HCEC 1CT (cell line): Measurements from ENCODE around the gene GNG7.
"Not testable (repeated sequence)": the region's sequence is repeated elsewhere in the genome, so short reads cannot be mapped to it uniquely, and the experiment has no call there.

Source experiments
- DNase-seq: peaks from one replicate; pipeline ENCODE4 v3.0.0-alpha.2; 2017

Gene GNG7

DNA sequence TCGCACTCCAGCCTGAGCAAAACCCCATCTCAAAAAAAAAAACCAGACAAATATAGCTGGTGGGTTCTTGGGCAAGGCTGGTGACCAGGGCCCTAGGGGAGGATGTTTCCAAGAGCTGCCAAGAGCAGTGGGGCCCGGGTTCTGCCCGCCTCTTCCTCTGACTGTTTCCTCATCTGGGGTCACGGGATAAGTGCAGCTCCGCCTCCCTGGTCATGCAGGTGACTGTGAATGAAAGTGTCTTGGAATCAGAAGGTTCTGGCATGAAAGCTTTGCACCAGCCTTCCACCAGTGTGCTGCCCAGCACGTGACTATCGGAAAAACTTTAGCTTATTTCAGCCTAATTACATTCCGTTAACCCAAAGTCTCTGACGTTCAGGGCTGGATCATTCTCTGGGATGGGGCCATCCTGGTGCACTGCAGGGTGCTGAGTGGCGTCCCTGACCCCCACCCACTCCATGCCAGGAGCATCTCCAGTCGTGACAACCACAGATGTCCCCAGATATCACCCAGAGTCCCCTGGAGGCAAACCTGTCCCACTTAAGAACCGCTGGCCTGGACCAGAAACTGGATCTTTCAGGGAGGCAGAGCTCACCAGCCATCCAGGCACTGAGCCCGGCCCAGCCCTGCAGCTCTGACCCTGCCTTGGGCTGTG is 85.6 kb downstream of the GNG7 start:
- no peak for DNase-seq

GRCh38 chr19:2615782-2616181 is 86.7 kb downstream of the GNG7 start:
- DNase-seq: no peak

DNA sequence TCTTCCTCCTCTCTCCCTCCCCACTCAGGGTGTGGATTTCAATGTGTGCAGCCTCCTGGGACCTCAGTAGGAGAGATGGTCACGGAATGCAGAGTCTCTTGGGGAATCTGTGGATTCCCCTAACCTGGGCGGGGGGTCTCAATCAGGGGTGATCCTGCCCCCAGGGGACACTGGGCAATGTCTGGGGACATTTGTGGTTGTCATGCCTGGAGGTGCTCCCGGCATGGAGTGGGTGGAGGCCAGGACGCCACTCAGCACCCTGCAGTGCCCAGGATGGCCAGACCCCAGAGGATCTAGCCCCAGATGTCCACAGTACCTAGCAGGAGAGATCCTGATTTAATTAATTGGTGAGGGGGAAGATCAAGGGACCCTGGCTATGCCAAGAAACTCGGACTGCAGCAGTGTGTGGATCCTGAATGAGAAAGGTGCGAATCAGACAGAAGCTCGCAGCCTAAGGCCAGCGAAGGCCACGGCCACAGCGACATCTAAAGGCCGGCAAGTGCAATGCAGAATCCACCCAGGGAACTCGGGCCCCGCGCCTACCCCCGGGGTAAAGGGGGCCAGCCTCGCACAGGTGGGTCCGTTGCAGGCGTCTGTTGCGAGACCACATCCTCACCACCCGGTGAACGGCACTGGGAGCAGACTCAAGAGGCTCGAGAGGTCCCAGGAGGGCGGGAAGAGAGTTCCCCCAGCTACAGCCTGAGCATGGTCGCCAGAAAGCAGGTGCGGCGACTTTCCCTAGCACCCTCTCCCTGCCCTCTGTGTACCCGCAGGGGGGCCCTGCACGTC is 88.8 kb downstream of the GNG7 start:
- DNase-seq: peak; percentile 31

- DNase-seq: no peak
Observed at GRCh38 chr19:2612619-2613249, 89.8 kb downstream of the GNG7 start.

DNA sequence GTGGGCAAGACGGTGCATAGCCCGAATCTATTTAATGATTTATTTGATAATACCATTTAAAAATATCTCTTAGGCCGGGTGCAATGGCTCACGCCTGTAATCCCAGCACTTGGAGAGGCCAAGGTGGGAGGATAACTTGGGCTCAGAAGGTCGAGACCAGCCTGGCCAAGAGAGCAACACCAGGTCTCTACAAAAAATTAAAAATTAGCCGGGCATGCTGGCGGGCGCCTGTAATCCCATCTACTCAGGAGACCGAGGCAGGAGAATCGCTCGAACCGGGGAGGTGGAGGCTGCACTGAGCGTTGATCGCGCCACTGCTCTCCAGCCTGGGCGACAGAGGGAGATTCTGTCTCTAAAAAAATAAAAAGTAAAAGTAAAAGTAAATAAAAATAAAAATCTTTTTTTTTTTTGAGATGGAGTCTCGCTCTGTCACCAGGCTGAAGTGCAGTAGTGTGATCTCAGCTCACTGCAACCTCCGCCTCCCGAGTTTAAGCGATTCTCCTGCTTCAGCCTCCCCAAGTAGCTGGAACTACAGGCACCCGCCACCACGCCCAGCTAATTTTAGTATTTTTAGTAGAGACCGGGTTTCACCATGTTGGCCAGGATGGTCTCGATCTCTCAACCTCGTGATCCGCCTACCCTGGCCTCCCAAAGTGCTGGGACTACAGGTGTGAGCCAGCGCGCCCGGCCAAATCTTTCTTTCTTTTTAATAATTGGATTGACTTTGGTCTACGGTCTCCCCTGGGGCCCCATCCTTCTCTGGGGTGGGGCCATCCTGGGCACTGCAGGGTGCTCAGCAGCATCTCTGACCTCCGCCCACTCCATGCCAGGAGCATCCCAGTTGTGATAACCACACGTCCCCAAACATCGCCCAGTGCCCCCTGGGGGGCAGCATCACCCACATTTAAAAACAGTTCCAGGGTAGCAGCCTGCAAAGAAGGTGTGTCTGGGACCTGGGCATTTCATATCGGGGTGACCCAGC is 90.7 kb downstream of the GNG7 start:
- no peak for DNase-seq

DNA sequence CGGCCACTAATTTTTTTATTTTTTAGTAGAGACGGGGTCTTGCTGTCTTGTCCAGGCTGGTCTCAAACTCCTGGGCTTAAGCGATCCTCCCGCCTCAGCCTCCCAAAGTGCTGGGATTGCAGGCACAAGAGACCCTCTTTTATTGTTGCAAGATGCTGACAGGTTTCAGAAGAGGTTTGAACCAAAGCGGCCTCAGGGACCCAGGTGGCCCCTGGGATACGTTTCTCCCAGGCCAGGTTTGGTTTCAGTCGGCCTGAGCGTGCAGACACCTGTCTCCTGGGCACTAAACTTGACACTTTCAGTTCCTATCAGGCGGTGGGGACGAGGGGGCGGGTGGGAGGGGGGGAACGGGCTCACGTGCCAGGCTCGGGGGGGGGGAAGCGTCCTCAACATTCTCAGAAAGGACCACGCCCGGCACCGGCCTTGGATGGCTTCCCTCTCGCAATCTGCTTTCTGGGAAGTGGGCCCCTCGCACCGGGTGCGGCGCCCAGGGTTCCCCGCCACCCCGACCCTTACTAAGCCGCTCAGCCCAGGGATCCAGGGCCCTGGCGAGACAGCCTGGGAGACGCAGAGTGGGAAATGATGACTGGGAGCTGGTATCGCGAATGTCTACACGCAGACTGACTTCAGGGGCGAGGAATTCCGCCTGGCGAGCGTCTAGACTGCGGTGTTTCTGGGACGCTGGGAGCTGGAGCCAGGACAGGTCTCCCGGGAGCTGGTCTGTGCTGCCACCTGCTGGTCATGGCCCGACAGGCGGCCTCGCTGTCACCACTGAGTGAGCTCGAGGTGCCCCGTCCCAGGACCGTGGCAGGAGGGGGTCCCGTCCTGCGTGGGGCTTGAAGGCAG is 91.6 kb downstream of the GNG7 start:
- peak; percentile 88 for DNase-seq

- no peak for DNase-seq
Observed at GRCh38 chr19:2609389-2610116, 92.9 kb downstream of the GNG7 start.

DNA sequence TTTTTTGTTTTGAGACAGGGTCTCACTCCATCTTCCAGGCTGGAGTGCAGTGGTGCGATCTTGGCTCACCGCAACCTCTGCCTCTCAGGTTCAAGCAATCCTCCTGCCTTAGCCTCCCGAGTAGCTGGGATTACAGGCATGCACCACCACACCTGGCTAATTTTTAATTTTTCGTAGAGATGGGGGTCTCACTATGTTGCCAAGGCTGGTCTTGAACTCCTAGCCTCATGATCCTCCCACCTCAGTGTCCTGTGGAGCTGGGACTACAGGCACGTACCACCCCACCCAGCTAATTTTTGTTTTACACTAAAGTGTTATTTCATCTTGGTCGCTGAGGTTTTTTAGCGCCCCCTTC is 93.5 kb downstream of the GNG7 start:
- DNase-seq: not testable (repeated sequence)

DNA sequence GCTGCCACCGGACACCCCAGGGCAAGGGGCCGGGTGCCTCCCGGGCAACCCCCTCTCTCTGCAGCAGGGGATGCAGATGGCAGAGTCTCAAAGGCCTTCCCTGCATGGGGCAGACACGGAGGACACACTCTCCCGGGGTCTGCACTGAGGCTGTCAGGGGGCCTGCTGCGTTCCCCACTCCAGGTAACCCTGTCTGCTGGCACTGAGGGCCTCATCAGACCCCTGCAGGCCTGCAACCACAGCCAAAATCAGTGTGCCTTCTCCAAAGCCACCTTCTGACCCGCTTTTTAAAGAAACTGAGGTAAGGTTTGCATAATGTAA is 93.9 kb downstream of the GNG7 start:
- DNase-seq: no peak

GRCh38 chr19:2607712-2608601 is 94.5 kb downstream of the GNG7 start:
- no peak for DNase-seq

DNA sequence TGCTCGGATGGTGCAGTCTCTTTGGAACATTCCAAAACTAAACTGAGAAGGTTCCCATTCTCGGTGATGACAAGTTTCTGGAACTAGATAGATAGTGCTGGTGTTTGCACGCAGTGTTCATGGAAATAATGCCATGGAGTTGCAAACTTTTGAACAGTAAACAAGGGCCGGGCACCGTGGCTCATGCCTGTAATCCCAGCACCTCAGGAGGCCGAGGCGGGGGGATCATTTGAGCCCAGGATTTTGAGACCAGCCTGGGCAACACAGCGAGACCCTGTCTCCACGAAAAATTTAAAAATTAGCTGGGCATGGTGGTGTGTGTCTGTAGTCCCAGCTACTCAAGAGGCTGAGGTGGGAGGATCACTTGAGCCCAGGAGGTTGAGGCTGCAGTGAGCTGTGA is 95.7 kb downstream of the GNG7 start:
- DNase-seq: not testable (repeated sequence)

- DNase-seq: not testable (repeated sequence)
Observed at GRCh38 chr19:2605889-2606288, 96.6 kb downstream of the GNG7 start.

DNA sequence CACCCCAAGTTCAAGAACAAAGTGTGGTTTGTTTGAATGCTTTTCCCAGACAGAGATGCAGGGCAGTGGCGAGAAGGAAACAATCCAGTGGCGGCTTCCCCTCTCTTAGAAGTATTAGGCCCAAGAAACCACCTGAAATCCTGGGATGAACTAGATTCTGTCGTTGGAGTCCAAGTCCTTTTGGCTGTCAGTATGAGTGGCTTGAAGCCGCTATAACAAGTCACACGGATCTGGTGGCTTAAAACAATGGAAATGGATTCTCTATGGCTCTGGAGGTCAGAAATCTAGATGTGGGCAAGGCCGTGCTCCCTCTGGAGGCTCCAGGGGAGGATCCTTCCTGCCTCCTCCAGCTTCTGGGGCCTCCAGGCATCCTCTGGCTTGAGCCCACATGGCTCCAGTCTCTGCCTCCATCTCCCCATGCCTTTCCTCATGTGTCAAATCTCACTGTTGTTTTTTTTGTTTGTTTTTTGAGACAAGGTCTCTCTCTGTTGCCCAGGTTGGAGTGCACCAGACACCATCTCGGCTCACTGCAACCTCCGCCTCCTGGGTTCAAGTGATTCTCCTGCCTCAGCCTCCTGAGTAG is 97.7 kb downstream of the GNG7 start:
- DNase-seq: no peak

- DNase-seq: peak; percentile 25
Observed at GRCh38 chr19:2603334-2603733, 99.2 kb downstream of the GNG7 start.

DNA sequence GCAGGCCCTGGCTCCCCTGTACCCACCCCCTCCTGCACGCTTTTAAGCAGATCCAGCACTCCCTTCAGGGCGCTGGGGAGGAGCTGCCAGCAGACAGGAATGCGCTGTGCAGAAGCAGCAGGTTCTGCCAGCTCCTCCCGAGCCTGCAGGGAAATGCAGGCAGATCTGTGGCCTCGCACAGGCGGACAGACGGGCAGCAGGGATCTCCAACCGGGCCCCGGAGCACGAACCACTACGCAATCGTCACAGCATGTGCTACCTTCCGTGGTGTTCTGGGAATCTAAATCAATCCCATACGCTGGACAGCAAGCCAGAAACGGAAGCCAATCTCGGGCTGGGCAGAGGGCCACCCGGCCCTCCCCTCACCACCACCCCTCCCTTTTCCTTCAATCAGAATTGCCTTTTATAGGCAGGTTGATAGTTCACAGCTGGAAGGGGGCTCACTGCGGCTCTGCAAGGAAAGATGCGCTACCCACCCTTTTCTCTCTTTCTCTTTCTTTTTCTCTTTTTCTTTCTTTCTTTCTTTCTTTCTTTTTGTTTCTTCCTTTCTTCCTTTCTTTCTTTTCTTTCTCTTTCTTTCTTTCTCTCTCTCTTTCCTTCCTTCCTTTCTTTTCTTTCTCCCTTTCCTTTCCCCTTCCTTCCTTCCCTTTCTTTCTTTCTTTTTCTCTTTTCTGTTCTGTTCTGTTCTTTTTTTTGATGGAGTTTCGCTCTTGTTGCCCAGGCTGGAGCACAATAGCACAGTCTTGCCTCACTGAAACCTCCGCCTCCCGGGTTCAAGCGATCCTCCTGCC is 99.9 kb downstream of the GNG7 start:
- peak; percentile 78 for DNase-seq

- DNase-seq: no peak
Observed at GRCh38 chr19:2600914-2601870, 101.3 kb downstream of the GNG7 start.

GRCh38 chr19:2594319-2594718 is 108.2 kb downstream of the GNG7 start:
- no peak for DNase-seq

DNA sequence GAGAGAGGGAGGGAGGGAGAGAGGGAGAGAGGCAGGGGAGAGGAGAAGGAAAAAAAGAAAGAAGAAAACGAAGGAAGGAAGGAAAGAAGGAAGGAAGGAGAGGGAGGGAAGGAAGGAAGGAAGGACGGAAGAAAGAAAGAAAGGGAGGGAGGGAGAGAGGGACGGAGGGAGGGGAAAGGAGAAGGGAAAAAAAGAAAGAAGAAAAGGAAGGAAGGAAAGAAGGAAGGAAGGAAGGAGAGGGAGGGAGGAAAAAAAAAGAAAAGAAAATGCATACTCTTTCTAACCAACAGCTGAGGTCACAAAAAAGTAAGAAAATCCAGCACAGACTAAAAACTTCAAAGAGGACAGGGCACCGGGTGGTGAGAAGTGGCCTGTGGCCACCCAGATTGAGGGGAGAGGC is 109.7 kb downstream of the GNG7 start:
- no peak for DNase-seq
